ENCODE data around the gene TMEM190. TPM values are rescaled to one million over a fixed set of nuclear protein-coding genes. Genes with fewer than 3 reads are reported as not detected.

Gene TMEM190
- not detected in 2 replicates for total RNA-seq (2011; cell fraction: chromatin; rRNA removed; ENCODE audit: low replicate concordance)
- not detected in 2 replicates for total RNA-seq (2011; cell fraction: nucleolus; rRNA removed)
- not detected in 2 replicates for total RNA-seq (2011; cell fraction: nucleoplasm; rRNA removed)
- total RNA-seq (2014; rRNA removed) (not detected in 2 replicates), total RNA-seq (2014; rRNA removed; fragmentation: Illumina TruSeq; extraction: Trizol) (not detected in 2 replicates), total RNA-seq (2015; rRNA removed; fragmentation: Illumina TruSeq; extraction: Trizol) (not detected in 2 replicates), total RNA-seq (2021) (not detected in 2 replicates), polyA plus RNA-seq (2011; rRNA removed) (not detected in 2 replicates), polyA plus RNA-seq (2014; fragmentation: Illumina TruSeq; extraction: Trizol) (not detected in 2 replicates), polyA plus RNA-seq (2014; fragmentation: Nextera tagmentation; extraction: Ambion mirVana) (not detected), polyA plus RNA-seq (2014; rRNA removed) (not detected in 2 replicates), polyA minus RNA-seq (2011; rRNA and poly(A)+ RNA removed) (not detected in 2 replicates), Bru-seq, nascent RNA (not detected), BruChase-seq, experiment 1, labeled RNA remaining after a 2-hour chase (not detected), BruChase-seq, experiment 2, labeled RNA remaining after a 6-hour chase (not detected)
- polyA plus RNA-seq (2011; cell fraction: cytosol; rRNA removed) = not detected in 2 replicates
- polyA plus RNA-seq (2011; cell fraction: nucleus; rRNA removed) = 0.37 TPM in 1 of 2 replicates, not detected in the other
- polyA plus RNA-seq (2012) = not detected in 2 replicates
- polyA minus RNA-seq (2011; cell fraction: cytosol; rRNA and poly(A)+ RNA removed) = not detected in 2 replicates
- not detected in 2 replicates for polyA minus RNA-seq (2011; cell fraction: nucleus; rRNA and poly(A)+ RNA removed)
- long read RNA-seq, experiment 1 = 0 reads
- long read RNA-seq, experiment 2 = 0 reads
- long read RNA-seq, experiment 3 = 0 reads

DNA sequence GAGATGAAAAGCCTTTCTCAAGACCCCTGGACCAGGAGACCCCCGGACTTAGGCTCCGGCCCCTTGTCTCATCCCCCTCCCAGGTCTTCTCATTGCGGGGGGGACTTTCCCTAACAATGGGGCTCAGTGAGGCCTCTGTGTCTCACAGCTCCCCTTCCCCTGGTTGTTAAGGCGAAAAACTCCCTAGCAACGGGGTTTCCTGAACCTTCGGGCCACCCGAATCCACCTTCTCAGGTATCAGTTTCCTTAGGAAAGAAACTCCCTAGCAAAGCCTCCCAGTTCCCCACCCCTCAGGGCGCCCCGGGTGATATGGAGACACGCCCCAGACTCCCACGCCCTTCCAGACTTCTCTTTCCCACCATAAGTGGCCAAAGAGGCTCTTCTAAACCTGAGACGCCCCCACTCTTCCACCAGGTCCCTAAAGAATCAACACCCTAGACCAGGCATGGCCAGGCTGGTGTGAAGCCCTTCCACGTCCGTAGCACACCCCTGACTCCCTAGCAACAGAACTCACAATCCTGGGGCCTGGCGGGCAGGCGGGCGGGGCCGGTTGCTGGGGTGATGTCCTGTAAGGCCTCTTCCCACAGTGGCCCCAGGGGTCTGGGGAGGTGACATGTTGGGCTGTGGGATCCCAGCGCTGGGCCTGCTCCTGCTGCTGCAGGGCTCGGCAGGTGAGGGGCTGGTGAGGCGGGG, at the start of gene TMEM190:
TSS of gene TMEM190 (plus strand) at position 586 of the 693 bp plus-strand sequence. CDS start at position 614, 28 bp downstream.
- peak; percentile 59 for ATAC-seq

More for the DNA sequence above, at the start of gene TMEM190:
- no peak within 1 kb of the TSS for H3K27ac ChIP-seq (ENCODE audit: extremely low read depth, low read depth, low read length)
- ChIA-PET POLR2A (interaction anchor here (1.0 kb wide), 2 partner anchors 8 to 117 kb away, joined by 3 to 4 read pairs; partner anchors contain the start of gene TMEM238), CTCF (ENCODE audit: low intra/inter-chr PET ratio) (no interaction called here)
- no peaks in the 10 kb centered on the region for H3K79me2 ChIP-seq (ENCODE audit: control insufficient read depth, insufficient read depth, low read length)
- no peaks in the 10 kb centered on the region for H3K9me1 ChIP-seq (ENCODE audit: control insufficient read depth, insufficient read depth, low read length)
- TF ChIP-seq, protein P1, sequence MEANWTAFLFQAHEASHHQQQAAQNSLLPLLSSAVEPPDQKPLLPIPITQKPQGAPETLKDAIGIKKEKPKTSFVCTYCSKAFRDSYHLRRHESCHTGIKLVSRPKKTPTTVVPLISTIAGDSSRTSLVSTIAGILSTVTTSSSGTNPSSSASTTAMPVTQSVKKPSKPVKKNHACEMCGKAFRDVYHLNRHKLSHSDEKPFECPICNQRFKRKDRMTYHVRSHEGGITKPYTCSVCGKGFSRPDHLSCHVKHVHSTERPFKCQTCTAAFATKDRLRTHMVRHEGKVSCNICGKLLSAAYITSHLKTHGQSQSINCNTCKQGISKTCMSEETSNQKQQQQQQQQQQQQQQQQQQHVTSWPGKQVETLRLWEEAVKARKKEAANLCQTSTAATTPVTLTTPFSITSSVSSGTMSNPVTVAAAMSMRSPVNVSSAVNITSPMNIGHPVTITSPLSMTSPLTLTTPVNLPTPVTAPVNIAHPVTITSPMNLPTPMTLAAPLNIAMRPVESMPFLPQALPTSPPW (CRISPR knock-in tag; IDR thresholded peaks at IDR 0.05) = peak; percentile 35; the same call in 1 of the 2 replicates
- TF ChIP-seq POLR2G (IDR thresholded peaks at IDR 0.05; ENCODE audit: low read depth, low read length) = peak; percentile 63
- no peak for TF ChIP-seq SMAD3 (CRISPR knock-in tag; conservative IDR thresholded peaks at IDR 0.05)
- TF ChIP-seq ZBTB7A (IDR thresholded peaks at IDR 0.05; ENCODE audit: borderline replicate concordance, control insufficient read depth, low read depth, low read length) = peak; percentile 37; the same call in 1 of the 2 replicates
- TF ChIP-seq RFX1 (IDR thresholded peaks at IDR 0.05) = peak; percentile 75
- no peak for TF ChIP-seq PHTF2 (CRISPR knock-in tag; IDR thresholded peaks at IDR 0.05)
- TF ChIP-seq, protein P2, sequence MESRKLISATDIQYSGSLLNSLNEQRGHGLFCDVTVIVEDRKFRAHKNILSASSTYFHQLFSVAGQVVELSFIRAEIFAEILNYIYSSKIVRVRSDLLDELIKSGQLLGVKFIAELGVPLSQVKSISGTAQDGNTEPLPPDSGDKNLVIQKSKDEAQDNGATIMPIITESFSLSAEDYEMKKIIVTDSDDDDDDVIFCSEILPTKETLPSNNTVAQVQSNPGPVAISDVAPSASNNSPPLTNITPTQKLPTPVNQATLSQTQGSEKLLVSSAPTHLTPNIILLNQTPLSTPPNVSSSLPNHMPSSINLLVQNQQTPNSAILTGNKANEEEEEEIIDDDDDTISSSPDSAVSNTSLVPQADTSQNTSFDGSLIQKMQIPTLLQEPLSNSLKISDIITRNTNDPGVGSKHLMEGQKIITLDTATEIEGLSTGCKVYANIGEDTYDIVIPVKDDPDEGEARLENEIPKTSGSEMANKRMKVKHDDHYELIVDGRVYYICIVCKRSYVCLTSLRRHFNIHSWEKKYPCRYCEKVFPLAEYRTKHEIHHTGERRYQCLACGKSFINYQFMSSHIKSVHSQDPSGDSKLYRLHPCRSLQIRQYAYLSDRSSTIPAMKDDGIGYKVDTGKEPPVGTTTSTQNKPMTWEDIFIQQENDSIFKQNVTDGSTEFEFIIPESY (CRISPR knock-in tag; IDR thresholded peaks at IDR 0.05) = 0 out of 2 replicates have a peak, but pooled peaks have one; percentile 33
- peak; percentile 68 for TF ChIP-seq EGR1 (conservative IDR thresholded peaks at IDR 0.05)
- intact Hi-C loops (cut with micrococcal nuclease) (no loop called here), in situ Hi-C loops (cut with MboI) (no loop called here)
- H4K20me1 ChIP-seq (replicated peaks; ENCODE audit: control insufficient read depth, insufficient read depth, low read length) = no peaks in the 10 kb centered on the region
- no peak within 1 kb of the TSS for H3K4me2 ChIP-seq (ENCODE audit: insufficient read depth, low read length)
- FAIRE-seq (peak; percentile 52), DNase-seq (ENCODE audit: extremely low read depth in 1 of 4, low spot score in 3 of 4) (peak; percentile 50 to 65 (median 62))
- BruUV-seq (replicated peaks) = no TSS peak
- H3K4me3 ChIP-seq = no peak within 1 kb of the TSS
- no peaks in the 10 kb centered on the region; a peak in 1 of 5 replicates for H3K27me3 ChIP-seq (ENCODE audit: control insufficient read depth in 2 of 2, insufficient read depth in 2 of 2, low read length in 2 of 2)
- no peaks in the 10 kb centered on the region for H3K9me3 ChIP-seq (replicated peaks; ENCODE audit: control insufficient read depth, insufficient read depth, low read depth, low read length)
- peak within 1 kb of the TSS in 1 of 2 experiments; percentile 68; a peak in 2 of 4 replicates for H3K9ac ChIP-seq (ENCODE audit: insufficient read depth in 1 of 2, low read depth in 2 of 2, low read length in 2 of 2)
- no peaks in the 10 kb centered on the region for H3K36me3 ChIP-seq (ENCODE audit: control insufficient read depth, insufficient read depth, low read length)
- WGBS (ENCODE audit: insufficient coverage, low coverage, missing lambda C conversion rate) = 18% methylated on average over 18 of the region's 21 CpGs
- H3K4me1 ChIP-seq (replicated peaks in 1 of 2; ENCODE audit: control insufficient read depth in 2 of 2, insufficient read depth in 2 of 2, low read length in 2 of 2) = peaks cover 10 to 58% of the 10 kb centered on the region in 2 experiments; a peak in 4 of 5 replicates
- H2AFZ ChIP-seq (ENCODE audit: low read depth, low read length) = no peak within 1 kb of the TSS

All from K562 (cell line).